SK-N-SH (cell line): Measurements from ENCODE around the gene BTD. TPM values are rescaled to one million over a fixed set of nuclear protein-coding genes. Genes with fewer than 3 reads are reported as not detected.

ENCODE experiments used
- CTCF ChIA-PET: fragments of 300-600, 350-600 bp; formaldehyde crosslinking; extraction: SDS; loops from one replicate; lab custom pipeline; 2021; lab: Yijun Ruan, JAX
- POLR2A ChIA-PET: fragments of 350-600 bp; sonication (Branson Sonifier 250); formaldehyde crosslinking; extraction: SDS; loops from one replicate; lab custom pipeline; 2020; ENCODE audit warnings: antibody characterized with exemption, inconsistent platforms; lab: Yijun Ruan, JAX
- DNase-seq: peaks from one replicate; pipeline ENCODE4 v3.0.0; 2012
- H2AFZ ChIP-seq: fragments of 200-600 bp; sonication (generic); 2 replicates; pipeline ENCODE4 v1.8.1; 2016; ENCODE audit warnings: antibody characterized with exemption, mild to moderate bottlenecking, low read depth
- H3F3A ChIP-seq: fragments of 200-600 bp; sonication (generic); replicated peaks from 2 replicates; pipeline ENCODE3; 2016; ENCODE audit warnings: antibody characterized with exemption, mild to moderate bottlenecking; ENCODE audit not compliant: insufficient read depth
- H3K27ac ChIP-seq, 2 experiments: fragments of 200-500 bp in 1 of 2; fragments of 200-600 bp in 1 of 2; sonication (Bioruptor generic) in 1 of 2; sonication (generic), shearing (Covaris generic) in 1 of 2; 2 replicates each; pipeline versions ENCODE4 v1.5.1 to v1.6.1; 2014 to 2016; ENCODE audit warnings: low read depth in 2 of 2, inconsistent platforms in 1 of 2, low read length in 1 of 2, mild to moderate bottlenecking in 1 of 2, mixed read lengths in 1 of 2
- H3K27me3 ChIP-seq: fragments of 200-600 bp; sonication (generic), shearing (Covaris generic); 2 replicates; pipeline ENCODE4 v1.6.1; 2016; ENCODE audit warnings: mixed run types; ENCODE audit not compliant: insufficient read depth
- H3K36me3 ChIP-seq, 2 experiments: fragments of 200-500 bp in 1 of 2; fragments of 200-600 bp in 1 of 2; sonication (Bioruptor generic) in 1 of 2; sonication (generic) in 1 of 2; replicated peaks in 1 of 2; 2 replicates each; pipeline versions ENCODE3 to v1.5.1; 2014 to 2016; ENCODE audit warnings: low read length in 1 of 2, mild to moderate bottlenecking in 1 of 2; ENCODE audit not compliant: insufficient read depth in 2 of 2, control insufficient read depth in 1 of 2
- H3K4me1 ChIP-seq, 2 experiments: fragments of 200-500 bp in 1 of 2; fragments of 200-600 bp in 1 of 2; sonication (Bioruptor generic) in 1 of 2; sonication (generic), shearing (Covaris generic) in 1 of 2; 2 replicates each; pipeline versions ENCODE4 v1.5.1 to v1.6.1; 2014 to 2016; ENCODE audit warnings: low read depth in 1 of 2, low read length in 1 of 2, mixed run types in 1 of 2; ENCODE audit not compliant: insufficient read depth in 2 of 2, control insufficient read depth in 1 of 2
- H3K4me2 ChIP-seq: fragments of 200-600 bp; sonication (generic), shearing (Covaris generic); 2 replicates; pipeline ENCODE4 v1.6.1; 2017; ENCODE audit warnings: mixed run types
- H3K4me3 ChIP-seq, 2 experiments: fragments of 200-500 bp in 1 of 2; fragments of 200-600 bp in 1 of 2; sonication (Bioruptor generic) in 1 of 2; sonication (generic), shearing (Covaris generic) in 1 of 2; 2 replicates each; pipeline versions ENCODE4 v1.5.1 to v1.8.1; 2014 to 2016; ENCODE audit warnings: low read depth in 2 of 2, inconsistent platforms in 1 of 2, low read length in 1 of 2, mild to moderate bottlenecking in 1 of 2, mixed read lengths in 1 of 2, moderate library complexity in 1 of 2
- H3K79me2 ChIP-seq: fragments of 200-600 bp; sonication (generic); 2 replicates; pipeline ENCODE4 v1.8.1; 2017; ENCODE audit warnings: mild to moderate bottlenecking; ENCODE audit not compliant: insufficient read depth
- H3K9ac ChIP-seq: fragments of 200-600 bp; sonication (generic); 2 replicates; pipeline ENCODE4 v1.6.1; 2017; ENCODE audit warnings: mixed run types
- H3K9me2 ChIP-seq: fragments of 200-600 bp; sonication (generic); 2 replicates; pipeline ENCODE4 v1.6.1; 2017; ENCODE audit warnings: mixed run types
- H3K9me3 ChIP-seq: fragments of 200-600 bp; sonication (generic); 2 replicates; pipeline ENCODE4 v1.6.1; 2017; ENCODE audit warnings: mixed run types, mild to moderate bottlenecking, moderate library complexity
- H4K20me1 ChIP-seq: fragments of 200-600 bp; sonication (generic); 2 replicates; pipeline ENCODE4 v1.6.1; 2017; ENCODE audit warnings: mild to moderate bottlenecking, mixed run types; ENCODE audit not compliant: insufficient read depth
- ELF1 ChIP-seq: IDR thresholded peaks from 2 replicates; pipeline ENCODE4 v1.4.0; 2012
- EP300 ChIP-seq, 2 experiments: IDR thresholded peaks; 2 replicates each; pipeline versions ENCODE4 v1.4.0 to v1.6.1; 2012; ENCODE audit warnings: borderline replicate concordance in 1 of 2, low read depth in 1 of 2, low read length in 1 of 2
- EZH2phosphoT487 ChIP-seq: fragments of 200-600 bp; sonication (generic); IDR thresholded peaks from 2 replicates; pipeline ENCODE4 v1.6.1; 2017; ENCODE audit warnings: low read depth, mixed run types, mild to moderate bottlenecking, antibody characterized with exemption, moderate library complexity, borderline replicate concordance
- FOSL2 ChIP-seq: IDR thresholded peaks from 2 replicates; pipeline ENCODE4 v1.4.0; 2012; ENCODE audit warnings: low read depth, mild to moderate bottlenecking, moderate library complexity, borderline replicate concordance
- FOXJ3 ChIP-seq: sonication (generic); formaldehyde crosslinking; IDR thresholded peaks from 2 replicates; pipeline ENCODE4 v1.5.1; 2020; ENCODE audit warnings: mild to moderate bottlenecking, missing genetic modification reagents
- FOXM1 ChIP-seq: IDR thresholded peaks from 2 replicates; pipeline ENCODE4 v1.4.0; 2012; ENCODE audit warnings: low read depth, mild to moderate bottlenecking
- GABPA ChIP-seq: IDR thresholded peaks from 2 replicates; pipeline ENCODE4 v1.4.0; 2012; ENCODE audit warnings: low read depth, mild to moderate bottlenecking
- GATA2 ChIP-seq: sonication (generic); formaldehyde crosslinking; IDR thresholded peaks from 2 replicates; pipeline ENCODE4 v1.5.0; 2020; ENCODE audit warnings: mild to moderate bottlenecking, missing genetic modification reagents
- JUND ChIP-seq: IDR thresholded peaks from 2 replicates; pipeline ENCODE4 v1.4.0; 2012
- MEF2A ChIP-seq: IDR thresholded peaks from 2 replicates; pipeline ENCODE4 v1.4.0; 2012; ENCODE audit warnings: low read depth, borderline replicate concordance
- MXI1 ChIP-seq: IDR thresholded peaks from 2 replicates; pipeline ENCODE4 v1.6.1; 2012; ENCODE audit warnings: mild to moderate bottlenecking, low read depth, low read length, improper control_type of control experiment
- NFIC ChIP-seq: IDR thresholded peaks from 2 replicates; pipeline ENCODE4 v1.4.0; 2012; ENCODE audit warnings: borderline replicate concordance
- POLR2AphosphoS5 ChIP-seq: IDR thresholded peaks from 2 replicates; pipeline ENCODE4 v1.6.1; 2012; ENCODE audit warnings: low read depth, low read length
- RAD21 ChIP-seq: IDR thresholded peaks from 2 replicates; pipeline ENCODE4 v1.6.1; 2012; ENCODE audit warnings: mild to moderate bottlenecking, low read length
- SIN3A ChIP-seq: IDR thresholded peaks from 2 replicates; pipeline ENCODE4 v1.6.1; 2012; ENCODE audit warnings: low read depth, mild to moderate bottlenecking, low read length, moderate library complexity, borderline replicate concordance
- SMC3 ChIP-seq: IDR thresholded peaks from 2 replicates; pipeline ENCODE4 v1.6.1; 2012; ENCODE audit warnings: low read depth, low read length, improper control_type of control experiment
- TAF1 ChIP-seq: IDR thresholded peaks from 2 replicates; pipeline ENCODE4 v1.6.1; 2012; ENCODE audit warnings: low read depth, mild to moderate bottlenecking, low read length, moderate library complexity, borderline replicate concordance
- TCF12 ChIP-seq: IDR thresholded peaks from 2 replicates; pipeline ENCODE4 v1.4.0; 2012
- TEAD4 ChIP-seq: IDR thresholded peaks from 2 replicates; pipeline ENCODE4 v1.4.0; 2012; ENCODE audit warnings: mild to moderate bottlenecking, borderline replicate concordance; ENCODE audit not compliant: insufficient read depth
- USF1 ChIP-seq: IDR thresholded peaks from 2 replicates; pipeline ENCODE4 v1.4.0; 2012; ENCODE audit warnings: low read depth, borderline replicate concordance
- USF2 ChIP-seq: fragments of 150-350 bp; IDR thresholded peaks from 2 replicates; pipeline ENCODE4 v1.6.1; 2017; ENCODE audit warnings: antibody characterized with exemption, low read length, low read depth, borderline replicate concordance
- YY1 ChIP-seq: IDR thresholded peaks from 2 replicates; pipeline ENCODE4 v1.4.0; 2012; ENCODE audit warnings: low read depth, mild to moderate bottlenecking
- WGBS: methylation state at CpG from one replicate; pipeline ENCODE4 v1.1.6; 2017; ENCODE audit warnings: low lambda C conversion rate; 5-methylcytosine and 5-hydroxymethylcytosine counted together
- polyA plus RNA-seq, 3 experiments: library from polyadenylated mRNA; depleted of rRNA; stranded (reverse); fragments of >200 nt; gene quantifications; 2 replicates each; pipeline ENCODE4 v1.2.3, GENCODE V29; 2012
- TF ChIP-seq, protein P1 (sequence below): IDR thresholded peaks from 2 replicates; pipeline ENCODE4 v1.4.0; 2012; ENCODE audit warnings: low read depth, borderline replicate concordance
- TF ChIP-seq, protein P2 (sequence below): IDR thresholded peaks from 2 replicates; pipeline ENCODE4 v1.4.0; 2012; ENCODE audit warnings: low read depth

The BTD gene
- polyA plus RNA-seq, 1 of the 3 experiments (the other 2 are of a cell fraction), result 23.6 TPM

DNA sequence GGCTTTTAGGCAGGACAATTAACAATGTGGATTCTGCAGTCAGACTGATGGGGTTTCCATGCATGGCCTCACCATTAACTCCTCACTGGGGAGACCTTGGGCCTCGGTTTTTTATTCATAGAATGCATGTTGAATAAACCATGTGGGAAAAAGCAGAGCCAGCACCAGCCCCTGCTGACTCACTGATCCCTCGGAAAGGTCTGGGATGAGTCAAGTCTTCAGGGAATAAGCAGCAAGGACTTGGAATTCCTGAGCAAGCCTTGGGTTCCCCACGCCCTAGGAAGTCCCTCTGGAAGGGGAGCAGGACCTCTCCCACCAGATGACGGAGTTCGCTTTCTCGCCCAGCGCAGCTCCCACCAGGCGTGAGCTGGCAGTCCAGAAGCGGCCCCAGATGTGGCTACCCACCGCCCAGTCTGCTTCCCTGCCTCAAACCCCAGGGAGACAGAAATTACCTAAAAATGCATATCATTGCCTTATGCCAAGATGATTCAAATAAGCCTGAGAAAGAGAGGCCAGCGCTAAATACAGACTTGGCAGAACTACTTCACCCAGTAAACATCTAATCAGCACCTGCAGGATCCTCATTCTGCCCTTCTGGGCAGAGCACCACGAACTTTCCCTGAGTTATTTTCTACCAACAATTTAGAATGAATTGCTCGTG lies 45.4 kb downstream of the BTD start (continued):
- TF ChIP-seq POLR2AphosphoS5 (0 out of 2 replicates have a peak, but pooled peaks have one; percentile 65), USF2 (no peak), MXI1 (no peak), USF1 (no peak), FOSL2 (peak; percentile 98), TEAD4 (peak; percentile 96), TCF12 (peak; percentile 95), SIN3A (peak; percentile 66; the same call in 1 of the 2 replicates), FOXM1 (peak; percentile 70; the same call in 1 of the 2 replicates), EP300 (IDR thresholded peaks at IDR 0.05; ENCODE audit: borderline replicate concordance in 1 of 2, low read depth in 1 of 2, low read length in 1 of 2) (peak; percentile 23 to 94; a peak in 3 of 4 replicates), GABPA (no peak), YY1 (no peak; the same call in 1 of the 2 replicates)

- DNase-seq, result no peak
- H3K27ac ChIP-seq, result peak overlapping the region; percentile 91 to 100
- no peak overlapping the region for H2AFZ ChIP-seq
- no peaks in the 10 kb centered on the region for H3K9me3 ChIP-seq
- peak overlapping the region; percentile 78 for H3K4me2 ChIP-seq
- H3K36me3 ChIP-seq, result no peaks in the 10 kb centered on the region
- H4K20me1 ChIP-seq, result no peaks in the 10 kb centered on the region
- peaks cover 22 to 35% of the 10 kb centered on the region in 2 experiments for H3K4me1 ChIP-seq
- H3F3A ChIP-seq, result peaks cover 44% of the 10 kb centered on the region
- H3K4me3 ChIP-seq, result peak overlapping the region in 1 of 2 experiments; percentile 42; a peak in 2 of 4 replicates
- H3K27me3 ChIP-seq, result no peaks in the 10 kb centered on the region
- H3K9me2 ChIP-seq, result no peaks in the 10 kb centered on the region
- 0 out of 2 replicates have a peak, but pooled peaks cover 3% of the 10 kb centered on the region for H3K79me2 ChIP-seq
- ChIA-PET CTCF (interaction anchor here (0.9 kb wide), 1 partner anchor 18 kb away, joined by 3 read pairs; no protein-coding TSS in a partner anchor), POLR2A (no interaction called here)
- 28% methylated on average over 4 of the region's 4 CpGs for WGBS
- H3K9ac ChIP-seq, result peak overlapping the region; percentile 89
- TF ChIP-seq, protein P1, sequence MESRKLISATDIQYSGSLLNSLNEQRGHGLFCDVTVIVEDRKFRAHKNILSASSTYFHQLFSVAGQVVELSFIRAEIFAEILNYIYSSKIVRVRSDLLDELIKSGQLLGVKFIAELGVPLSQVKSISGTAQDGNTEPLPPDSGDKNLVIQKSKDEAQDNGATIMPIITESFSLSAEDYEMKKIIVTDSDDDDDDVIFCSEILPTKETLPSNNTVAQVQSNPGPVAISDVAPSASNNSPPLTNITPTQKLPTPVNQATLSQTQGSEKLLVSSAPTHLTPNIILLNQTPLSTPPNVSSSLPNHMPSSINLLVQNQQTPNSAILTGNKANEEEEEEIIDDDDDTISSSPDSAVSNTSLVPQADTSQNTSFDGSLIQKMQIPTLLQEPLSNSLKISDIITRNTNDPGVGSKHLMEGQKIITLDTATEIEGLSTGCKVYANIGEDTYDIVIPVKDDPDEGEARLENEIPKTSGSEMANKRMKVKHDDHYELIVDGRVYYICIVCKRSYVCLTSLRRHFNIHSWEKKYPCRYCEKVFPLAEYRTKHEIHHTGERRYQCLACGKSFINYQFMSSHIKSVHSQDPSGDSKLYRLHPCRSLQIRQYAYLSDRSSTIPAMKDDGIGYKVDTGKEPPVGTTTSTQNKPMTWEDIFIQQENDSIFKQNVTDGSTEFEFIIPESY, result 0 out of 2 replicates have a peak, but pooled peaks have one; percentile 46
- TF ChIP-seq FOXJ3 (CRISPR knock-in tag), result no peak
- no peak for TF ChIP-seq USF2
- TF ChIP-seq TAF1, result no peak; the same call in 1 of the 2 replicates
- TF ChIP-seq MEF2A, result peak; percentile 58; the same call in 1 of the 2 replicates
- TF ChIP-seq SMC3, result no peak
- no peak for TF ChIP-seq GATA2 (CRISPR knock-in tag)
- no peak for TF ChIP-seq USF1
- TF ChIP-seq GABPA, result no peak
- peak; percentile 78 for TF ChIP-seq NFIC
- TF ChIP-seq ELF1, result peak; percentile 44; the same call in 1 of the 2 replicates
- TF ChIP-seq, protein P2, sequence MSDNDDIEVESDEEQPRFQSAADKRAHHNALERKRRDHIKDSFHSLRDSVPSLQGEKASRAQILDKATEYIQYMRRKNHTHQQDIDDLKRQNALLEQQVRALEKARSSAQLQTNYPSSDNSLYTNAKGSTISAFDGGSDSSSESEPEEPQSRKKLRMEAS, result peak; percentile 39; the same call in 1 of the 2 replicates
- TF ChIP-seq EZH2phosphoT487, result no peak
- TF ChIP-seq FOSL2, result peak; percentile 42; the same call in 1 of the 2 replicates
- TF ChIP-seq JUND, result peak; percentile 63
- no peak for TF ChIP-seq RAD21
Observed at GRCh38 chr3:15647611-15648167, 46.1 kb downstream of the BTD start.
